GM18867 (cell line): ENCODE measurements around the gene TTC39C.

Experiments
- ATAC-seq: cut with Tn5 transposase; IDR thresholded peaks from one replicate; pipeline ENCODE4 v1.9.1; 2021; ENCODE audit warnings: mild to moderate bottlenecking, moderate library complexity; ENCODE audit not compliant: unreplicated experiment

TTC39C gene

DNA sequence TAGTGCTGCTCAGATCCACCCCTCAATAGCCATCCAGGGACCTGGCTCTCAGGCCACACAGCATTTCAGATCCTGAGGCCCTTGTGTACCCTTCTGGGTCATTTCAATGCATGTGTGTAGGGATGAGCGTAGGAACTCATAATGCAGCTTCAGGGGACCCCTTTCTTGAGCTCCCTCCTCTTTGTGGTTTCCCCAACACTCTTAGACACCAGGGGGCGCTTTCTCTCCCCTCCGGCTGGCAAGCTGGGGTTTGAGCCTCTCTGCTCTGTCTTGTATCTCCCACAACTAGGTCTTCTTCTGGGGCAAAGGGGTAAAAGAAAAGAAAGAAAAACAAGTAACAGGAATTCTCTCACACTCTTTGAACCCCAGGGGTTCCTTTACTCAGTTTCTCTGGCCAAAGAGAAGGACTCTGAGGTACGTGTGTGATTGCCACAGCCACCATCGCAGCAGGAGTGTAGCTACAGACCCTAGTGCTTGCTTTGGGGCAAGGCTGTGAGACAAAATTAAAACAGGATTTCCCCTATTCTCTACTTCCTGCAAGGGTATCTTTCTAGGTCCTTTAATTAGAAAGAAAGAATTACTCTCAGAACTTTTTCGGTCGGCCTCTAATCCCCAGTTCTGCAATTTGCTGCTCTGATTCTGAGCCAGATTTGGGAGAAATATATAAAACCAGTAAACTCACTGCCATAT is 162.3 kb downstream of the TTC39C start:
- peak; percentile 92 for ATAC-seq

DNA sequence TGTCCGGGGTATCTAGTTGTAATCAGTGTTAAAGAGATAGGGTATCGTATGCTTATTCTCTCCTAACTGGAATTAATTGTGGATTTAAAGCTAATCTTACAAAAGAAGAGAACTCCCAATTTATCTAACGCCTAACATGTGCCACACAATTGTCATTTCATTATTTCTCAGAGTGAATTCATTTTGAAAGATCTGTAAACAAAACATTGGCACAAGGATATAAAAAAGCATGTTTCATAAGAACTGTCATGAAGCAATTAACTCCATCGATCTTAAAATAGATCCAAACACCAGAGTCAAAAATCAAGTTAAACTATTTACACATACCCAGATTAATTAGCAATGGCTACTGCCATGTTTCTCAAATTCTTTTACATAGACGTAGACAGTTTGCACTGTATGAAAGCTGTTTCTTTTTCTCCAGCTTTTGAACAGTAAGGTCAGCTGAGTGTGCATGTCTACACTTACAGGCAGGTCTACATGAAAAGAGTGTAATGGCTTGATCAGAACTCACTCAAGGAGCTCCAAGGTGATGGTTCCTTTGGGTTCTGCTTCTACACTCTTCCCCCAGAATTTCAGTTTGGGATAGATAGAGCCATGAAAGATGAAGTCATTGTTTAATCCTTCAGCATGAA is 163.1 kb downstream of the TTC39C start:
- ATAC-seq: no peak

DNA sequence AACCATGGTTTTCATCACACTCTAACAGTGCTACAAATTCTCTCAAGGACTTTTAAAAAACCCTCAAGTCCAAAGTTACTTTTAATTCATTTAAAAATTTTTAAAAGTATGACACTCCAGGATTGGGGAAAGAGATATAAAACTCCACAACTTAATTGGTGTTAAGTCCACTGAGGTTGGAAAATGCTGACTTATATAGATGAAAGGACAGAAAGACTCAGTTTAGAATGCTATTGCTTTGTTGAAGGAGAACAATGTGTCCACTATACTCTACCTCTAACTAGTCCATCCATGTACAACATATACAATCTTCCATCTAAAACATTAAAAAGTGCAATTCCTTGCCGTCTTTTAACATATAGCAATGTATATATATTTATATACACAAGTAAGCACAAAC is 165.5 kb downstream of the TTC39C start:
- no peak for ATAC-seq

DNA sequence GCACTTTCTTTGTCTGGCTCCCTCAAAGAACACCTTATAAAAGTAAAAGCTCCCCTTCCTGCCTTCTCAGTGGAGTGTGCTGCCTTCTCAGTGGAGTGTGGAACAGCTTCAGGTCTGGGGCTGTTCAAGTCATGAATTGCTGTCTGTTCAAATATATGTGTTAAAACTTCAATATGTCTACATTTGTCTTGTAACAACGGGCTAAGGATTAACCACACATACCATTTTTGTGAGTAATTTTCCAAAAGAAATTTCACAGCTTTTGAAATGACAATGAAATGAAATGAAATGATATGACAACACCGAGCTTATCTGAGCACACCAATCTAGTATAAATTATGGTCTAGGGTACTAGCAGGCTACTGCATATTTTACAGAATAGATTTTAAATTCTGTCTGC is 167.3 kb downstream of the TTC39C start:
- ATAC-seq: no peak
